ENCODE results near the gene DCUN1D2.

GRCh38 chr13:113433391-113433916 lies 57.1 kb downstream of the DCUN1D2 start:
- no peak for TF ChIP-seq CTCF (IDR thresholded peaks at IDR 0.05)
- TF ChIP-seq POLR2A (IDR thresholded peaks at IDR 0.05): no peak

Data from Peyer's patch (tissue), 4 donors.